ENCODE measurements around the gene ESR1. TPM values are rescaled to one million over a fixed set of nuclear protein-coding genes. Genes with fewer than 3 reads are reported as not detected.

The ESR1 gene
- total and polyA plus RNA-seq, 2 donors (not counting 1 experiment from before 2014, with no cell fraction given), result 0.06 to 0.50 TPM

GRCh38 chr6:152129691-152130151, 322.2 kb downstream of the ESR1 start:
- Histone ChIP-seq H3K4me1 (ENCODE audit: control insufficient read depth, extremely low read depth, insufficient read depth, low read length) (no peaks in the 10 kb centered on the region), H3K9ac (ENCODE audit: insufficient read depth, low read length) (no peak overlapping the region), H3K4me2 (ENCODE audit: extremely low read depth, insufficient read depth, low read length) (peak overlapping the region; percentile 56), H2AFZ (ENCODE audit: low read length) (peak overlapping the region; percentile 72), H3K4me3 (replicated peaks in 1 of 4; ENCODE audit: control extremely low read depth in 1 of 4, insufficient read depth in 1 of 4, low read depth in 3 of 4, low read length in 4 of 4) (peak overlapping the region; percentile 13 to 56 (median 24)), H3K27me3 (ENCODE audit: control insufficient read depth, insufficient read depth, low read length) (no peaks in the 10 kb centered on the region), H3K79me2 (ENCODE audit: control insufficient read depth, insufficient read depth, low read length) (no peaks in the 10 kb centered on the region), H3K27ac (ENCODE audit: insufficient read depth, low read length) (peak overlapping the region; percentile 50), H3K9me3 (ENCODE audit: control insufficient read depth, insufficient read depth, low read depth, low read length) (no peaks in the 10 kb centered on the region), H4K20me1 (ENCODE audit: control insufficient read depth, extremely low read depth, insufficient read depth, low read length) (no peaks in the 10 kb centered on the region), H3K36me3 (ENCODE audit: control insufficient read depth, insufficient read depth, low read length) (no peaks in the 10 kb centered on the region)
- TF ChIP-seq CTCF (conservative IDR thresholded peaks at IDR 0.05 in 1 of 2, IDR thresholded peaks at IDR 0.05 in 1 of 2; ENCODE audit: low read depth in 1 of 2, low read length in 2 of 2), result no peak
- TF ChIP-seq EZH2 (IDR thresholded peaks at IDR 0.05; ENCODE audit: low read length, missing control alignments), result no peak
- DNase-seq (ENCODE audit: low read depth in 2 of 2), result peak in 1 of 2 donors; percentile 71

- Histone ChIP-seq H3K9me3 (ENCODE audit: control insufficient read depth, insufficient read depth, low read depth, low read length) (no peaks in the 10 kb centered on the region), H3K36me3 (ENCODE audit: control insufficient read depth, insufficient read depth, low read length) (no peaks in the 10 kb centered on the region), H3K27ac (ENCODE audit: insufficient read depth, low read length) (no peak overlapping the region), H3K9ac (ENCODE audit: insufficient read depth, low read length) (no peak overlapping the region), H3K79me2 (ENCODE audit: control insufficient read depth, insufficient read depth, low read length) (no peaks in the 10 kb centered on the region), H4K20me1 (ENCODE audit: control insufficient read depth, extremely low read depth, insufficient read depth, low read length) (no peaks in the 10 kb centered on the region), H3K4me1 (ENCODE audit: control insufficient read depth, extremely low read depth, insufficient read depth, low read length) (no peaks in the 10 kb centered on the region), H2AFZ (ENCODE audit: low read length) (no peak overlapping the region), H3K4me3 (replicated peaks in 1 of 4; ENCODE audit: control extremely low read depth in 1 of 4, insufficient read depth in 1 of 4, low read depth in 3 of 4, low read length in 4 of 4) (peak overlapping the region in 1 of 4 experiments; percentile 56), H3K4me2 (ENCODE audit: extremely low read depth, insufficient read depth, low read length) (no peak overlapping the region), H3K27me3 (ENCODE audit: control insufficient read depth, insufficient read depth, low read length) (no peaks in the 10 kb centered on the region)
- DNase-seq (ENCODE audit: low read depth in 2 of 2), result no peak
- TF ChIP-seq CTCF (conservative IDR thresholded peaks at IDR 0.05 in 1 of 2, IDR thresholded peaks at IDR 0.05 in 1 of 2; ENCODE audit: low read depth in 1 of 2, low read length in 2 of 2), result no peak
- TF ChIP-seq EZH2 (IDR thresholded peaks at IDR 0.05; ENCODE audit: low read length, missing control alignments), result no peak
Measured at GRCh38 chr6:152130441-152130840, 323.0 kb downstream of the ESR1 start.

GRCh38 chr6:152135755-152136448, 328.4 kb downstream of the ESR1 start:
- Histone ChIP-seq H4K20me1 (ENCODE audit: control insufficient read depth, extremely low read depth, insufficient read depth, low read length) (no peaks in the 10 kb centered on the region), H3K27me3 (ENCODE audit: control insufficient read depth, insufficient read depth, low read length) (no peaks in the 10 kb centered on the region), H3K36me3 (ENCODE audit: control insufficient read depth, insufficient read depth, low read length) (peaks cover 2% of the 10 kb centered on the region), H3K9me3 (ENCODE audit: control insufficient read depth, insufficient read depth, low read depth, low read length) (no peaks in the 10 kb centered on the region), H3K27ac (ENCODE audit: insufficient read depth, low read length) (no peak overlapping the region), H3K4me1 (ENCODE audit: control insufficient read depth, extremely low read depth, insufficient read depth, low read length) (no peaks in the 10 kb centered on the region), H2AFZ (ENCODE audit: low read length) (no peak overlapping the region), H3K4me3 (replicated peaks in 1 of 4; ENCODE audit: control extremely low read depth in 1 of 4, insufficient read depth in 1 of 4, low read depth in 3 of 4, low read length in 4 of 4) (no peak overlapping the region), H3K9ac (ENCODE audit: insufficient read depth, low read length) (no peak overlapping the region), H3K79me2 (ENCODE audit: control insufficient read depth, insufficient read depth, low read length) (no peaks in the 10 kb centered on the region), H3K4me2 (ENCODE audit: extremely low read depth, insufficient read depth, low read length) (no peak overlapping the region)
- TF ChIP-seq CTCF (conservative IDR thresholded peaks at IDR 0.05 in 1 of 2, IDR thresholded peaks at IDR 0.05 in 1 of 2; ENCODE audit: low read depth in 1 of 2, low read length in 2 of 2), result no peak
- TF ChIP-seq EZH2 (IDR thresholded peaks at IDR 0.05; ENCODE audit: low read length, missing control alignments), result no peak
- DNase-seq (ENCODE audit: low read depth in 2 of 2), result no peak

Measured in fibroblast of lung (primary cell).